H54 (cell line): ENCODE results near the gene DLG2.
"Not testable (repeated sequence)": the region's sequence is repeated elsewhere in the genome, so short reads cannot be mapped to it uniquely, and the experiment has no call there.

ENCODE experiments used
- DNase-seq: peaks from one replicate; pipeline ENCODE4 v3.0.0; 2011; ENCODE audit warnings: low spot score, mixed read lengths; ENCODE audit not compliant: insufficient read length
- FAIRE-seq: peaks from 3 replicates; lab custom pipeline; 2011; peaks lifted over from hg19 to GRCh38; lab: Jason Lieb, UNC
- POLR2A ChIP-seq: IDR thresholded peaks from 2 replicates; pipeline ENCODE4 v1.6.1; 2011; ENCODE audit warnings: low read depth, mild to moderate bottlenecking, low read length

DLG2 gene

GRCh38 chr11:85052636-85053035, 574.5 kb downstream of the DLG2 start:
- FAIRE-seq (no peak), DNase-seq (no peak)
- TF ChIP-seq POLR2A, result no peak

- FAIRE-seq (no peak), DNase-seq (no peak)
- TF ChIP-seq POLR2A, result no peak
Observed at GRCh38 chr11:85048801-85049200, 578.3 kb downstream of the DLG2 start.

- DNase-seq, result no peak
- no peak for FAIRE-seq
- no peak for TF ChIP-seq POLR2A
Observed at GRCh38 chr11:85045716-85046115, 581.4 kb downstream of the DLG2 start.

- no peak for TF ChIP-seq POLR2A
- DNase-seq (no peak), FAIRE-seq (no peak)
Observed at GRCh38 chr11:85044911-85045310, 582.2 kb downstream of the DLG2 start.

- FAIRE-seq (no peak), DNase-seq (no peak)
- TF ChIP-seq POLR2A, result no peak
Observed at GRCh38 chr11:85042361-85042760, 584.8 kb downstream of the DLG2 start.

- DNase-seq (no peak), FAIRE-seq (no peak)
- no peak for TF ChIP-seq POLR2A
Observed at GRCh38 chr11:85040166-85040565, 587.0 kb downstream of the DLG2 start.

GRCh38 chr11:85029964-85030363, 597.2 kb downstream of the DLG2 start:
- DNase-seq (no peak), FAIRE-seq (no peak)
- TF ChIP-seq POLR2A, result no peak

GRCh38 chr11:85028329-85029101, 598.6 kb downstream of the DLG2 start:
- FAIRE-seq, result no peak
- no peak for DNase-seq
- TF ChIP-seq POLR2A, result no peak

GRCh38 chr11:85027346-85027745, 599.8 kb downstream of the DLG2 start:
- FAIRE-seq (no peak), DNase-seq (no peak)
- no peak for TF ChIP-seq POLR2A

GRCh38 chr11:85021058-85021457, 606.1 kb downstream of the DLG2 start:
- DNase-seq (no peak), FAIRE-seq (no peak)
- TF ChIP-seq POLR2A, result no peak

- FAIRE-seq (peak; percentile 52), DNase-seq (peak; percentile 3)
- TF ChIP-seq POLR2A, result no peak
Observed at GRCh38 chr11:84993386-84993785, 633.8 kb downstream of the DLG2 start.

GRCh38 chr11:84990141-84990540, 637.0 kb downstream of the DLG2 start:
- FAIRE-seq (no peak), DNase-seq (no peak)
- no peak for TF ChIP-seq POLR2A

- DNase-seq, FAIRE-seq: not testable (repeated sequence)
Observed at GRCh38 chr11:84987686-84988187, 639.4 kb downstream of the DLG2 start.

- TF ChIP-seq POLR2A, result no peak
- DNase-seq (no peak), FAIRE-seq (no peak)
Observed at GRCh38 chr11:84981301-84981700, 645.8 kb downstream of the DLG2 start.

GRCh38 chr11:84969103-84969502, 658.0 kb downstream of the DLG2 start:
- DNase-seq (no peak), FAIRE-seq (no peak)
- no peak for TF ChIP-seq POLR2A
